Measurements from ENCODE around the gene TMEM151B.

The TMEM151B gene

GRCh38 chr6:44226368-44227147 lies 43.7 kb upstream of the TMEM151B start:
- TF ChIP-seq SIN3A (IDR thresholded peaks at IDR 0.05; ENCODE audit: borderline replicate concordance, insufficient read depth, low read length) (no peak), FOXP2 (optimal IDR thresholded peaks at IDR 0.05; ENCODE audit: borderline replicate concordance, extremely low read depth, extremely low read length, insufficient read depth) (no peak), POLR2AphosphoS5 (IDR thresholded peaks at IDR 0.05; ENCODE audit: low read depth, low read length) (no peak), TAF1 (IDR thresholded peaks at IDR 0.05; ENCODE audit: borderline replicate concordance, insufficient read depth, low read length) (no peak), REST (IDR thresholded peaks at IDR 0.05; ENCODE audit: insufficient read depth in 1 of 2, low read depth in 2 of 2, low read length in 2 of 2) (no peak)

GRCh38 chr6:44227148-44227793 lies 43.0 kb upstream of the TMEM151B start:
- TF ChIP-seq POLR2AphosphoS5 (IDR thresholded peaks at IDR 0.05; ENCODE audit: low read depth, low read length): no peak
- no peak for TF ChIP-seq SIN3A (IDR thresholded peaks at IDR 0.05; ENCODE audit: borderline replicate concordance, insufficient read depth, low read length)
- no peak for TF ChIP-seq REST (IDR thresholded peaks at IDR 0.05; ENCODE audit: insufficient read depth in 1 of 2, low read depth in 2 of 2, low read length in 2 of 2)
- no peak for TF ChIP-seq FOXP2 (optimal IDR thresholded peaks at IDR 0.05; ENCODE audit: borderline replicate concordance, extremely low read depth, extremely low read length, insufficient read depth)
- no peak for TF ChIP-seq TAF1 (IDR thresholded peaks at IDR 0.05; ENCODE audit: borderline replicate concordance, insufficient read depth, low read length)

GRCh38 chr6:44228031-44228430 lies 42.2 kb upstream of the TMEM151B start:
- no peak for TF ChIP-seq SIN3A (IDR thresholded peaks at IDR 0.05; ENCODE audit: borderline replicate concordance, insufficient read depth, low read length)
- no peak for TF ChIP-seq TAF1 (IDR thresholded peaks at IDR 0.05; ENCODE audit: borderline replicate concordance, insufficient read depth, low read length)
- TF ChIP-seq FOXP2 (optimal IDR thresholded peaks at IDR 0.05; ENCODE audit: borderline replicate concordance, extremely low read depth, extremely low read length, insufficient read depth): no peak
- TF ChIP-seq REST (IDR thresholded peaks at IDR 0.05; ENCODE audit: insufficient read depth in 1 of 2, low read depth in 2 of 2, low read length in 2 of 2): no peak
- TF ChIP-seq POLR2AphosphoS5 (IDR thresholded peaks at IDR 0.05; ENCODE audit: low read depth, low read length): no peak

- TF ChIP-seq REST (IDR thresholded peaks at IDR 0.05; ENCODE audit: insufficient read depth in 1 of 2, low read depth in 2 of 2, low read length in 2 of 2) (no peak), POLR2AphosphoS5 (IDR thresholded peaks at IDR 0.05; ENCODE audit: low read depth, low read length) (no peak)
Observed at GRCh38 chr6:44228433-44228832, 41.8 kb upstream of the TMEM151B start.

Data from PFSK-1 (cell line).